GM18505 (cell line): Measurements from ENCODE around the gene ELAPOR2.
A peak's percentile ranks its signal among the peaks of the same experiment; 100 is the strongest.

Source experiments
- ATAC-seq: cut with Tn5 transposase; IDR thresholded peaks from one replicate; pipeline ENCODE4 v1.9.1; 2021; ENCODE audit not compliant: unreplicated experiment
- POLR2A ChIP-seq: IDR thresholded peaks from 4 replicates; pipeline ENCODE4 v1.6.1; 2011; ENCODE audit warnings: borderline replicate concordance; ENCODE audit not compliant: insufficient read depth, insufficient read length; ENCODE audit errors: extremely low read depth

ELAPOR2 gene

DNA sequence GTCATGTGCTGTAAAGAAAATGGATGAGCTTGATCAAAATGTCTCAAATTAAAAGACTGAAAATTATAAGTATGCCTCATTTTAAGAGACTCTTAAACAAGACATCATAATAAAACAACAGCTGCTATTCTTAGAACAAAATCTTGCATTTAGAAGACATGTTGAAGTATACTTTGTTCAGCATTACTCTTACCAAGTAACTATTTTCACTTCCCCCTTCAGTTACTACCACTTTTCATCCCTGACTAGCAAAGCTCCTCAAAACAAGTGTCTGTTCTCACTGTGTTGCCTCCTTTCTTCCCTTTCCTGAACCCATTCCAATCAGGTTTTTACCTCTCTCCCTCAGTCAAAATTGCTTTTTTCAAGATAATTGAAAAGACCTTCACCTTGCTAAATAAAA is 31.6 kb downstream of the ELAPOR2 start:
- no peak for TF ChIP-seq POLR2A
- peak; percentile 89 for ATAC-seq

DNA sequence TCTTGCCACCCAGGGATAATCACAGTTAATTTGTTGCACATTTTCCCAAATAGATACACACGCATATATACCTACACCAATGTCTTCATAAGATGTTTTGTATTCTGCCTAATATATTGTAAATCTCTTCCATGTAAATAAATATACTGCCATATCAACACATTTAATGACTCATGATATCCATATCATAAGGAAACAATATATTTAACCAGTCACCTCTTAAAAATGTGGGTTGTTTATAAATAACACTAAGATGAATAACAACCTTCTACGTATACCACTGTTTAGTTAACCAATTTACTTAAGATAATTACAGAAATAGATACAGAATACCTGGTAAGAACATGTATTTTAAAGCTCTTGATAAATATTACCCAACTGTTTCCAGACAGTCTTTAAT is 38.2 kb downstream of the ELAPOR2 start:
- TF ChIP-seq POLR2A = no peak
- no peak for ATAC-seq

GRCh38 chr7:87016606-87017005 is 42.8 kb downstream of the ELAPOR2 start:
- TF ChIP-seq POLR2A = no peak
- no peak for ATAC-seq

DNA sequence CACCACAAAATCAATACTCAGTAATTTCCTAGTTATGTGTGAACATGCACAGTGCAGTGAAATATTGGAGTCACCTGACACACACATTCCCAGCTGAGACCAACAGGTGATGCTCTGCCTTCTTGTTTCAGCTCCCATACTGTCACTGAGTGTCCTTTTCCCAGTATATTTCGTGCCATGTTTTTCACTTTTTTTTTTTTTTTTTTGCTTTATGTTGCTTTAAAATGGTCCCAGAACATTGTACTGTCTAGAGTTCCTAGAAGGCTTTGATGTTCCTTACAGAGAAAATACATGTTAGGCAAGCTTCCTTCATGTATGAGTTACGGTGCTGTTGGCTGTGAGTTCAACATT is 45.6 kb downstream of the ELAPOR2 start:
- TF ChIP-seq POLR2A = no peak
- ATAC-seq = no peak

DNA sequence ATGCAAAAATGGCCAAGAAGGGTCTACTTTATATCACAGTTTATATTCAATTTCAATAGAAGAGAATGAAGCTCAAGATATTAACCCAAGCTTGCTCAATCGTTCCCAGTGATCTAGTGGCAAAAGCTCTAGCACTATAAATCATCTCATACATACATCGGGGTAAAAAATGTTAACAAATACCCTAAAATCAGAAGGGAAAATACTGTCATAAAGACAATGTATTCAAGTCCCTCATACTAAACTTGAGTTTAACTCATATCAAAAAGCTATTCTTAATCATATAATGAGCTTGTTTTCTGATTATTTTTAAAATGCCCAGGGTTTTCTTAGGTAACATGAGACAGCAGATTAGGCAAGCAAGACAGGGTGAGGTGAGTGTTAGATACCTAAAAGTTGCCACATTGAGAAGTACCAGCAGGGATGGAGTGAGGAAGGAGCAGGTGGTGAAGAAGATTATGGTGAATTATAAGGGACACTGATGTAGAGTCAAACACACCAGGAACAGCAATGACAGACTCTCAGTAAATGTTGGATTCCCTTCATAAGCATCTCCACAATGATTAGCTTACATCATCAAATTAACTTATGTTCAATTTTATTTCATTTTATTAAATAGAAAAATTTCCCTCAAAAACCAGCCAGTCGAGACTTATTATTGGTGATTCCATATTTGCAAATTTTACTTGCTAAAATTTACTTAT is 46.2 kb downstream of the ELAPOR2 start:
- ATAC-seq = no peak
- TF ChIP-seq POLR2A = no peak
